Measurements from ENCODE around the gene WFIKKN1.

DNA sequence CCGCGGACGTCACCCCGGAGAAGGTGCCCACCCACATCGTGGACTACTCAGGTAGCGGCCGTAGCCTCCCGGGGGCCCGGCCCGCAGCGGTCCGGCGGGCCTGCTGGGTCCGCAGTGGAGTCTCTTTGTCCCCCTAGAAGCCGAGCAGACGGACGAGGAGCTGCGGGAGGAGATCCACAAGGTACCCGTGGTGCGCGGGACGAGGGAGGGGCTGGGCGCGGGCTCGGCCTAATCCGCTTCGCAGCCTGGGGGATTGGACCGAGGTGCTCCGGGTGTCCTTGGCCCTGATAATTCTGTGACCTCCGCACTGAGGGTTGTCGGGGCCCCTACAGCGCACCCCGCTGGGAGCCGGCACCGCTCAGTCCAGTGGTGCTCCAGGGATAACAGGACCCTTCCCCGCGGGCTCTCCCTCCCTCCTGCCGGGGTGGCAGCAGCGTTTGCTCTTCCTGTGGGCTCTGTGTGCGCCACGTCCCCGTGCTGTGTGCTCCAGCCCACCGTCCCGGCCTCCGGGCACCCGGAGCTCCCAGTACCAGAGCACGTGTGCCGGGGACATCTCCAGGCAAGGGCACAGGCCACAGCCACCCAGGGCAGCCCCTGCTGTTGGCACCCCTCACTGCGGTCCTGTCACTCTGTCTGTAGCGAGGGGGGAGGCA lies 37.9 kb downstream of the WFIKKN1 start:
- TF ChIP-seq SP1 (CRISPR knock-in tag; conservative IDR thresholded peaks at IDR 0.05), result no peak
- no peak for TF ChIP-seq ELF4 (CRISPR knock-in tag; IDR thresholded peaks at IDR 0.05; ENCODE audit: low read depth)
- TF ChIP-seq CTCF (IDR thresholded peaks at IDR 0.05), result no peak
- no peak for TF ChIP-seq TCF7 (CRISPR knock-in tag; IDR thresholded peaks at IDR 0.05; ENCODE audit: low read depth)
- 0 out of 2 replicates have a peak, but pooled peaks have one; percentile 19 for TF ChIP-seq FOXP1 (CRISPR knock-in tag; IDR thresholded peaks at IDR 0.05; ENCODE audit: borderline replicate concordance)
- no peak for TF ChIP-seq NFE2L1 (CRISPR knock-in tag; IDR thresholded peaks at IDR 0.05)
- TF ChIP-seq MAX (CRISPR knock-in tag; IDR thresholded peaks at IDR 0.05), result no peak
- no peak for TF ChIP-seq SOX15 (CRISPR knock-in tag; IDR thresholded peaks at IDR 0.05)
- TF ChIP-seq, protein P1, sequence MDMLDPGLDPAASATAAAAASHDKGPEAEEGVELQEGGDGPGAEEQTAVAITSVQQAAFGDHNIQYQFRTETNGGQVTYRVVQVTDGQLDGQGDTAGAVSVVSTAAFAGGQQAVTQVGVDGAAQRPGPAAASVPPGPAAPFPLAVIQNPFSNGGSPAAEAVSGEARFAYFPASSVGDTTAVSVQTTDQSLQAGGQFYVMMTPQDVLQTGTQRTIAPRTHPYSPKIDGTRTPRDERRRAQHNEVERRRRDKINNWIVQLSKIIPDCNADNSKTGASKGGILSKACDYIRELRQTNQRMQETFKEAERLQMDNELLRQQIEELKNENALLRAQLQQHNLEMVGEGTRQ (CRISPR knock-in tag; IDR thresholded peaks at IDR 0.05), result no peak
- TF ChIP-seq, protein P2, sequence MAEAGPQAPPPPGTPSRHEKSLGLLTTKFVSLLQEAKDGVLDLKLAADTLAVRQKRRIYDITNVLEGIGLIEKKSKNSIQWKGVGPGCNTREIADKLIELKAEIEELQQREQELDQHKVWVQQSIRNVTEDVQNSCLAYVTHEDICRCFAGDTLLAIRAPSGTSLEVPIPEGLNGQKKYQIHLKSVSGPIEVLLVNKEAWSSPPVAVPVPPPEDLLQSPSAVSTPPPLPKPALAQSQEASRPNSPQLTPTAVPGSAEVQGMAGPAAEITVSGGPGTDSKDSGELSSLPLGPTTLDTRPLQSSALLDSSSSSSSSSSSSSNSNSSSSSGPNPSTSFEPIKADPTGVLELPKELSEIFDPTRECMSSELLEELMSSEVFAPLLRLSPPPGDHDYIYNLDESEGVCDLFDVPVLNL (CRISPR knock-in tag; IDR thresholded peaks at IDR 0.05; ENCODE audit: borderline replicate concordance, low read depth), result no peak
